Renal cortex interstitium (tissue), 15 donors: ENCODE data around the gene CKMT1A. TPM values are rescaled to one million over a fixed set of nuclear protein-coding genes. Genes with fewer than 3 reads are reported as not detected.
"Not testable (repeated sequence)": the region's sequence is repeated elsewhere in the genome, so short reads cannot be mapped to it uniquely, and the experiment has no call there.

Experiments used
- DNase-seq, 11 donors: peaks; one replicate each; pipeline ENCODE4 v3.0.0-alpha.2; 2013; ENCODE audit warnings: low read depth in 9 of 11, low spot score in 4 of 11; ENCODE audit errors: extremely low read depth in 1 of 11
- long read RNA-seq, 16 experiments: transcript quantifications; one replicate each; lab custom pipeline, GENCODE V29; 2026
- polyA plus RNA-seq, 3 donors: library from polyadenylated mRNA; unstranded; fragments of 120-200 nt; gene quantifications; one replicate each; pipeline ENCODE4 v1.2.1, GENCODE V29; 2013; ENCODE audit not compliant: insufficient read length in 3 of 3

The CKMT1A gene
- polyA plus RNA-seq, result 1 to 10 TPM; 1.6 to 3.7 (median 2.3) TPM
- long read RNA-seq, donor 1, result 0 reads
- long read RNA-seq, donor 2, result 0 reads
- long read RNA-seq, donor 3, result 0 reads
- long read RNA-seq, donor 4, result 0 reads
- long read RNA-seq, donor 5, result 0 reads
- long read RNA-seq, donor 6, partial matches to known transcripts, result 10 of 10 reads
- long read RNA-seq, donor 6, other reads (novel, unspliced or antisense), result 0 of 10 reads
- long read RNA-seq, donor 7, result 0 reads
- long read RNA-seq, donor 8, result 0 reads
- long read RNA-seq, donor 9, result 0 reads
- long read RNA-seq, donor 10, partial matches to known transcripts, result 0 of 1 reads
- long read RNA-seq, donor 10, other reads (novel, unspliced or antisense), result 0 of 1 reads
- long read RNA-seq, donor 11, result 0 reads
- long read RNA-seq, donor 12, result 0 reads
- long read RNA-seq, donor 13, result 0 reads
- long read RNA-seq, donor 14, partial matches to known transcripts, result 0 of 1 reads
- long read RNA-seq, donor 14, other reads (novel, unspliced or antisense), result 0 of 1 reads
- long read RNA-seq, donor 15, partial matches to known transcripts, result 0 of 1 reads
- long read RNA-seq, donor 15, other reads (novel, unspliced or antisense), result 0 of 1 reads
- long read RNA-seq, donor 16, partial matches to known transcripts, result 0 of 4 reads
- long read RNA-seq, donor 16, other reads (novel, unspliced or antisense), result 0 of 4 reads

DNA sequence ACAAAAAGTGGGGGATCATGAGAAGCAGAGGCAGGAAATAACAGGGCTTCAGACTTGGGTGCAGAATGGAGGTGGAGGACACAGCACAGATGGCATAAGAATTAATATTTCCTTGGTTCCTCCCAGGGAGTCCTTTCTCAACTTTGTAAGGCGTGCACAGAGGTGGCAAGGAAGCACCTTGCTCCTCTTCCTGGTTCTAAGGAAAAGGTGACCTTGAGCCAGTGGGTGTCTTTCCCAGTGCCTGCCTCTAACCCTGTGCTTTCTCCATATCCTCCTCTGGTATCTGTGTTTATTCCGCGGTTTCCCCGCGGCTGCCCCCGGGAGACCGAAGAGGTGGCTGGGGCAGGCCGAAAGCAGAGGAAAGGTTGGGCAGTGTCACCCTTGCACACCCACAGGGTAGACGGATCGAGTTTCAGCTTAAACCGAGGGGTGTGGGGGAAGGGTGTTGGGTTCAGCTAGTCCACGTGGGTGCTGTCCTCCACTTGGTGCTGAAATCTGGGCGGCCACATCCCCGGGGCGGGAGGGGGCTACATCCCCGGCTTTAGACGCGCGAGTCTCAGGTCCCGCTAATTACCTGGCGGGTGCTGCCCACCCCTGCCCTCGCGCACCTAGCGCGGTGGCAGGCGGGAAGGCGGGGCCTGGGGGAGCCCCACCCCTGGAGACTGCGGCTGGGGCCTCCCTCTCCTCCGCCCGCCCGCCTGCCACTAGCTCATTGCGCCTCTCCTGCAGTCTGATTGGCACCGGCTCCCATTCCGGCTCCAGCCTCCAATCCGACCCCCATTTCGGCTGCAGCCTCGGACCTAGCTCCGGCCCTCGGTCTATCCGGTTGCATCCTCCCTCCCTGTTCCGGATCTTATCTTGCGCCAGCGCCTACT is at the start of gene CKMT1A:
Gene CKMT1A (plus strand): TSS at position 712 of the 875 bp plus-strand sequence. CDS start 192 bp downstream, outside the sequence.
- not testable (repeated sequence) for DNase-seq

GRCh38 chr15:43648649-43649429 is 44.8 kb upstream of the CKMT1A start, which contains the start of gene CATSPER2:
CATSPER2 (minus strand) TSS chr15:43648844; CDS start chr15:43648061, 783 bp downstream.
- no peak for DNase-seq

DNA sequence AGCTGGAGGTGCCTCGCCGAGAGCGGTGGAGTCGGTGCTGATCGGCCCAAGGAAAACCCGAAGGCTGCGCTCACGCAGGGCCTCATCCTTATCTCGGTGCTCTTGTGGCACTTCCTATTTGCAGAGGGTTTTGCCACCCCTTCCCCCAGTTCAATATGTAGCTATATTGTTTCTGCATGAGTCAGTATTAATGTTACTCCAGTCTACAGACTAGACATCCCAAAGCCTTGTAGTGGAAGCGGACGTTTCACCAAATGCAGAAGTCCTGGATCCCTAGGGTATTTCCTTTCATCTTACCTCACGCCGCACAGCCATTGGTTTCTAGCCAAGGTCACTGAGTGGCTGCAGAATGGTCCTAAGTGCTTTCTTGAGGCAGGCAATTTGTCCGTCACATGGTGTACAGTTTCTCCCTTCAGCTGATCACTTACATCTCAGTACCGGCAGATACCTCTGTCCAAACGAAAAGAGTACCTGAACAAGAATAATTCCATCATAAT is 44.2 kb upstream of the CKMT1A start:
- not testable (repeated sequence) for DNase-seq

- DNase-seq, result not testable (repeated sequence)
Observed at GRCh38 chr15:43659727-43660126, 33.9 kb upstream of the CKMT1A start.

DNA sequence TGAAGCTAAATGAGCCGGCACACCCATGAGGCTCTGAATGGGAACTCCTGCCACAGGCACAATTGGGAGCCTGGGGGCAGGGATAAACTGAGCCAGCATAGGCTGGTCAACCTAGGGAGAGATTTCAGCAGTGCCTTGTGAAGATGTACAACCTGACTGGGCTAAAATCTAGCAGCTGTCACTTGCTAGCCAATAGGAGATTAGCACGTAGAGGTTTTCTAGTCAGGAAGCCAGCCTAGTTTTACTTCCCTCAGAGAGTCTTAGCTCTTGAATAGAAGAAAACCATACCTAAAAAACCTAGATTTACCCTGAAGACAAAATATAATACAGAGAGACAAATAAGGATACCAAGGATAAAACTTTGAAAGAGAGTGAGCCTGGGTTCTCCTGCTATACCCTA is 31.4 kb upstream of the CKMT1A start:
- not testable (repeated sequence) for DNase-seq

DNA sequence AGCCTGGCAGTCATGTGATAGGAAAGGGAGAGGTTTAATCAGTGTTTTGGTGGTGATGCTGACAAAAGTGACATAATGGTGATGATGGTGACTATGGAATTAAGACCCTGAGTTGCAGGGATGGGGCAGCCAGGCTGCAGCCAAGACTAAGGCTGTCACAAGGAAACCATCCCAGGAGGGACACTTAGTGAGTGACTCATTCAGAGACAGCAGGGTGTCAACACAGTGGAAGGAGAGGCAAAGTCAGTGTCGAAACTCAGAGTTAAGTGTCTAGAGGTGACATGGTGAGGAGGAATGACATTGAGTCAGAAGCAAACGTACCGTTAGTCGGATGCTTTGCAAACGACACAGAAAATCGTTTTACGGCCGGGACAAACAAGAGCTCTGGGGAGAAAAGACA is 30.3 kb upstream of the CKMT1A start:
- DNase-seq, result not testable (repeated sequence)

GRCh38 chr15:43666177-43666576 is 27.5 kb upstream of the CKMT1A start:
- not testable (repeated sequence) for DNase-seq

GRCh38 chr15:43674175-43674574 is 19.5 kb upstream of the CKMT1A start:
- DNase-seq, result not testable (repeated sequence)

GRCh38 chr15:43689604-43690301 is 3.9 kb upstream of the CKMT1A start:
- not testable (repeated sequence) for DNase-seq

- not testable (repeated sequence) for DNase-seq
Observed at GRCh38 chr15:43692679-43693078, 980 bp upstream of the CKMT1A start.

- no peak for DNase-seq
Observed at GRCh38 chr15:43702174-43702573, 8.5 kb downstream of the CKMT1A start.

DNA sequence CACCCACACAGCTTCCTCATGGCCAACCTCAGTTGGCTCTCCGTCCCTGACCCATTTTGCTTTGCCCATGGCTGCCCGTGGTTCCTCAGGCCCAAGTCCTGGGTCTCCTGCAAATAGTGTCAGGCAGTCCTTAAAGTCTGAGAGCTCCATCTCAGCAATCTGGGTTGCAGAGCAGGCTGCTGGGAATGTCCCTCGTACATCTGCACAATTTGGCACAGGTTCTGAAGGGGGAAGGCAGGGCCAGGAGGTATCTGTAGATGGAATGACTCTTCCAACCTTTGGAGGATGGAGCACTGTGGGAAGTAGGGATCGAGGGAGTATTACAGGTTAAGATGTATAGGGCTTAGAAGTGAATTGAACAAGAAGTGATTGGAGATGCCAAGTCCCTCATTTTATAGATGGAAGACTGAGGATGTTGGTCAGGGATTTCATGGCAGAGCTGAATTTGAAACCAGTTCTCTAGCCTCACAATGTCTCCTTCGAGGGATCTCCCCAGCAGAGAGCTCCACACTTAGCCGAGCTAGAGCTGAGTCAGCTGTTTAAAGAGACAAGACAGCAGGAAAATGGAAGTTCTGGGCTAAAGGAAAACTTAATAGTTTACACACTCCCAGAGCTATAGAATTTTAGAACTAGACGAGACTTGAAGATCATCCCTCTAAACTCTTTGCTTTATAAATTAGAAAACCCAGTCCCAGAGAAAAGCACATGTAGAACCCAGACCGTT is 9.2 kb downstream of the CKMT1A start:
- no peak for DNase-seq

DNA sequence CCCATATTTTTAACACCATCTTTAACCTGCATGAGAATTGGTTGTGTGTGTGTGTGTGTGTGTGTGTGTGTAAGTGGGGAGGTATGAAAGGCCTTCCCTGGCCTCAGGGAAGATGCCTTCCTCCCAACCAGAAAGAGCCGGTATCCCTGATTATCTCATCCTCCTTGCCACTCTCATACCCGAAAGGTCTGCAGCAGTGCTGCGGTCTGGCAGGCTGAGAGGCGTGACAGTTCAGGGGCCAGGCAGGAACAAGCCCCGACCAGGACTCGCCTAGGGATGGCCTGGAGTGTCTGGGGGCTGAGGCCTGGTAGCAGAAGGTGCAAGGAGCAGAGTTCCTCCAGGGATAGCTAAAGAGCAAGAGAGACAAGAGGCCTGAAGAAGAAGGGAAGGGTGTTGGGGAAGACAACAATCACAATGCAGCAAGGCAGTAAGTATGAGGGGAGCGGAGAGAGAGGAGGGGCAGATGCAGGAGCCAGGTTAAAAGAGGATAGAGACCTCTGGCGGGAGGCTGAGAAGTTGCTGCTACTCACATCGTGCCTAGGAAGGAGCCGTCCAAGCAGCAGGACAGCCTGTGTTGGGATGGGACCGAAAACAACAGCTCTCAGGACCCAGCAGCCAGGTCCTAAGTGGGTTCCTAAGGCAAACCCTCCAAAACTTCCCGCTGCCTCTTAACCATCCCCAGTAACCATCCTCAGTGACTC is 16.9 kb downstream of the CKMT1A start:
- not testable (repeated sequence) for DNase-seq

DNA sequence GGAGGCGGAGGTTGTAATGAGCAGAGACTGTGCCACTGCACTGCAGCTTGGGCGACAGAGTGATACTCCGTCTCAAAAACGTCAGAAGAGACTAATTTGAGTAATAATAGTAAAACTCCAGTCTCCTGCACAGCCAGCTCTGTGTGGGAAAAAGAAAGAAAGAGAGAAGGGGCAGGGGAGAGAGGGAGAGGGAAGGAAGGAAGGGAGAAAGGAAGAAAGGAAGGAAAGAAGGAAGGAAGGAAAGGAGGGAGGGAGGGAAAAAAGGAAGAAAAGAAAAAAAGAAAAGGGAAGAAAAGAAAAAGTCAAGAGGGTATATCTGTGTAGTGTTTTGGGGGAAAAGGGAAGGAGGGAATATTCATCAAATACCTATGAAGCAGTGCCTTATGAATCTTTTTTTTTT is 29.5 kb downstream of the CKMT1A start:
- no peak for DNase-seq

DNA sequence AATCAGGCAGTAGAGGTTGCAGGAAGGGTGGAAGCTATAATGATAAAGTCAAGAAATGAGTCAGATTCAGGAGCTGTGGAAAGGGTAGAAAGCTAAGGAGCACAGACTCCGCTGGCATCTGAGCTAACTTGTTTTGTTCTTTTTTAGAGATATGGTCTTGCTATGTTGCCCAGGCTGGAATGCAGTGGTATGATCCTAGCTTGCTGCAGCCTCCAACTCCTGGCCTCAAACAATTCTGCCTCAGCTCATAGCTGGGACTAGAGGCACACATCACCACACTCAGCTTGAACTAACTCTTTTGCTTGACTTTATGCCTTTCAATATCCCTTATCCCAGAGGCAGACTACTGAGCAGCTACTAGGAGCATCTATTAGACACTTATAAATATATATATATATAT is 32.6 kb downstream of the CKMT1A start:
- not testable (repeated sequence) for DNase-seq

GRCh38 chr15:43728053-43728725 is 34.5 kb downstream of the CKMT1A start:
- DNase-seq, result not testable (repeated sequence)
